Peyer's patch (tissue), 4 donors: Measurements from ENCODE around the gene DOCK1.

Experiments used
- CTCF ChIP-seq, 6 experiments: fragments of 450-650 bp in 4 of 6; fragments of 200-600 bp in 2 of 6; sonication (generic) in 1 of 6; IDR thresholded peaks; one replicate each; pipeline ENCODE4 v1.5.1; 2017 to 2019; ENCODE audit warnings: antibody characterized with exemption in 6 of 6, mild to moderate bottlenecking in 3 of 6, moderate library complexity in 1 of 6
- POLR2A ChIP-seq, 2 donors: fragments of 450-650 bp; IDR thresholded peaks; one replicate each; pipeline ENCODE4 v1.5.1; 2017; ENCODE audit warnings: antibody characterized with exemption in 2 of 2, mild to moderate bottlenecking in 2 of 2, moderate library complexity in 2 of 2

- TF ChIP-seq CTCF (IDR thresholded peaks at IDR 0.05) (no peak), POLR2A (IDR thresholded peaks at IDR 0.05) (no peak)
Measured at GRCh38 chr10:127018766-127019165, 113.5 kb downstream of the DOCK1 start.
